Gastroesophageal sphincter (tissue), 4 donors: Measurements from ENCODE around the gene SPG7. TPM values are rescaled to one million over a fixed set of nuclear protein-coding genes. Genes with fewer than 3 reads are reported as not detected.

Experiments
- ATAC-seq: fragments of 150-250 bp; one replicate; pipeline ENCODE4 v1.9.1; 2016; ENCODE audit warnings: mild to moderate bottlenecking, moderate library complexity
- H3K27ac ChIP-seq, 4 donors: fragments of 200-600 bp; sonication (generic) in 3 of 4; 1 replicate in 3 of 4; 2 replicates in 1 of 4; pipeline ENCODE4 v1.5.1; 2016 to 2019
- H3K27me3 ChIP-seq: fragments of 200-600 bp; sonication (generic); one replicate; pipeline ENCODE4 v1.5.1; 2019
- H3K36me3 ChIP-seq, 2 donors: fragments of 200-600 bp; sonication (generic); one replicate each; pipeline ENCODE4 v1.5.1; 2019; ENCODE audit warnings: control low read depth in 1 of 2
- H3K4me1 ChIP-seq, 3 donors: fragments of 200-600 bp; sonication (generic); 1 replicate in 2 of 3; 2 replicates in 1 of 3; pipeline ENCODE4 v1.5.1; 2016 to 2019; ENCODE audit warnings: control low read depth in 2 of 3
- H3K4me3 ChIP-seq, 2 donors: fragments of 200-600 bp; sonication (generic); one replicate each; pipeline ENCODE4 v1.5.1; 2019; ENCODE audit warnings: mild to moderate bottlenecking in 1 of 2, moderate library complexity in 1 of 2
- H3K9me3 ChIP-seq, 3 donors: fragments of 200-600 bp; sonication (generic); one replicate each; pipeline ENCODE4 v1.5.1; 2017 to 2019; ENCODE audit warnings: control low read depth in 2 of 3
- EP300 ChIP-seq: sonication (generic); formaldehyde crosslinking; IDR thresholded peaks from one replicate; pipeline ENCODE4 v1.6.1; 2017; ENCODE audit warnings: antibody characterized with exemption, mild to moderate bottlenecking
- POLR2A ChIP-seq, 2 donors: fragments of 450-650 bp; IDR thresholded peaks; one replicate each; pipeline ENCODE4 v1.6.1; 2017; ENCODE audit warnings: antibody characterized with exemption in 2 of 2, mild to moderate bottlenecking in 2 of 2, moderate library complexity in 1 of 2
- POLR2AphosphoS5 ChIP-seq: sonication (generic); formaldehyde crosslinking; IDR thresholded peaks from one replicate; pipeline ENCODE4 v1.6.1; 2017; ENCODE audit warnings: antibody characterized with exemption
- whole genome bisulfite sequencing, 2 donors: methylation state at CpG; one replicate each; pipeline ENCODE4 v1.1.5; 2018; ENCODE audit warnings: low coverage in 1 of 2; 5-methylcytosine and 5-hydroxymethylcytosine counted together
- total RNA-seq, 4 donors: library from RNA; depleted of rRNA; stranded (reverse); fragments of >200 nt; gene quantifications; one replicate each; pipeline ENCODE4 v1.1.0, GENCODE V29; 2016
- TF ChIP-seq, protein P1 (sequence below), 4 experiments: fragments of 200-600 bp in 2 of 4; fragments of 450-650 bp in 2 of 4; sonication (generic) in 1 of 4; IDR thresholded peaks; one replicate each; pipeline ENCODE4 v1.5.1; 2017 to 2019; ENCODE audit warnings: antibody characterized with exemption in 4 of 4, mild to moderate bottlenecking in 2 of 4, moderate library complexity in 2 of 4

Gene SPG7
- total RNA-seq, 4 donors from 2014 or later: 80.9 to 160 (median 98.2) TPM

DNA sequence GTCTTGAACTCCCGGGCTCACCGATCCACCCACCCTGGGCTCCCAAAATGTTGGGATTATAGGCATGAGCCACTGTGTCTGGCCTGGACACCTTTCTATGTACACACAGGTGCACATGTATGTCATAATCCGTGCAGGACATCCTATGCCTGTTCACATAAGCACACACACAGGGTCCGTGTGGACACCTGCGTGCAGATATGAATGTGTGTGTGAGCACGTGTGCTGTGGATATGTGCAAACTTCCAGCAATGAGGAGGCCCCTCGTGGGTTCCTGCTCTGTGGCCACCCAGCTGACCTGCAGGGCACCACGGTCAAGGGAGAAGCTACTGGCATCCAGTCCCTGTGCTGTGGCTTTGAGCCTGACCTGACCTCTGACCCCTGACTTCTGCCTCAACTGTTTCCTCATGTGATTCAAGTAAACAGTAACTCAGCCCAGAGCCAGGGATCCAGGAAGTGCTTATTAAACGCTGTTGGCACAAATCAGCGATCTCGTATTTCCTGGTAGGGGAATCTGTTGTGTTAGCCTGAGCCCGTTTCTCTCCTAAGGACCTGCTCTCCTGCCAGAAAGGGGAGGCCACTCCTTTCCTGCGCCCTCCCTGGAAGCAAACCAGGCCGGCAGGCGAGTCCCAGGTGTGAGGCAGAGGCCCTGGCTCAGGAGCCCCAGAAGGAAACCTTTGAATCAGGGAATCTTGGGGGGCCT is 73.8 kb downstream of the SPG7 start:
- peak; percentile 23 for ATAC-seq

GRCh38 chr16:89582614-89583196 is 74.5 kb downstream of the SPG7 start:
- no peak overlapping the region for H3K27ac ChIP-seq

More for the DNA sequence above, 73.8 kb downstream of the SPG7 start:
- Histone ChIP-seq H3K4me3 (no peak overlapping the region), H3K4me1 (peaks cover 0 to 6% (median 0%) of the 10 kb centered on the region in 3 donors), H3K27me3 (peaks cover 29% of the 10 kb centered on the region), H3K36me3 (no peaks in the 10 kb centered on the region), H3K27ac (no peak overlapping the region), H3K9me3 (no peaks in the 10 kb centered on the region)
- WGBS, 2 donors: 66% methylated on average over 5 of the region's 15 CpGs; no CpG with 5 or more reads in 1 of the 2 donors
- TF ChIP-seq EP300: no peak

GRCh38 chr16:89583197-89583894 is 75.1 kb downstream of the SPG7 start:
- Histone ChIP-seq H3K27ac (no peak overlapping the region), H3K27me3 (peaks cover 18% of the 10 kb centered on the region), H3K9me3 (no peaks in the 10 kb centered on the region), H3K4me1 (peaks cover 0 to 6% (median 0%) of the 10 kb centered on the region in 3 donors), H3K4me3 (no peak overlapping the region), H3K36me3 (no peaks in the 10 kb centered on the region)
- no CpG with 5 or more reads among the region's 36 CpGs for WGBS, 2 donors
- TF ChIP-seq, protein P1, sequence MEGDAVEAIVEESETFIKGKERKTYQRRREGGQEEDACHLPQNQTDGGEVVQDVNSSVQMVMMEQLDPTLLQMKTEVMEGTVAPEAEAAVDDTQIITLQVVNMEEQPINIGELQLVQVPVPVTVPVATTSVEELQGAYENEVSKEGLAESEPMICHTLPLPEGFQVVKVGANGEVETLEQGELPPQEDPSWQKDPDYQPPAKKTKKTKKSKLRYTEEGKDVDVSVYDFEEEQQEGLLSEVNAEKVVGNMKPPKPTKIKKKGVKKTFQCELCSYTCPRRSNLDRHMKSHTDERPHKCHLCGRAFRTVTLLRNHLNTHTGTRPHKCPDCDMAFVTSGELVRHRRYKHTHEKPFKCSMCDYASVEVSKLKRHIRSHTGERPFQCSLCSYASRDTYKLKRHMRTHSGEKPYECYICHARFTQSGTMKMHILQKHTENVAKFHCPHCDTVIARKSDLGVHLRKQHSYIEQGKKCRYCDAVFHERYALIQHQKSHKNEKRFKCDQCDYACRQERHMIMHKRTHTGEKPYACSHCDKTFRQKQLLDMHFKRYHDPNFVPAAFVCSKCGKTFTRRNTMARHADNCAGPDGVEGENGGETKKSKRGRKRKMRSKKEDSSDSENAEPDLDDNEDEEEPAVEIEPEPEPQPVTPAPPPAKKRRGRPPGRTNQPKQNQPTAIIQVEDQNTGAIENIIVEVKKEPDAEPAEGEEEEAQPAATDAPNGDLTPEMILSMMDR (IDR thresholded peaks at IDR 0.05): no peak
- TF ChIP-seq POLR2A (IDR thresholded peaks at IDR 0.05): no peak
- TF ChIP-seq EP300: no peak
- no peak for TF ChIP-seq POLR2AphosphoS5
- no peak for ATAC-seq

More at GRCh38 chr16:89582614-89583196, 74.5 kb downstream of the SPG7 start:
- H3K4me3 ChIP-seq: no peak overlapping the region
- TF ChIP-seq, protein P1 (IDR thresholded peaks at IDR 0.05): no peak
- TF ChIP-seq POLR2A (IDR thresholded peaks at IDR 0.05): no peak
- no peak for TF ChIP-seq EP300
- no peak for TF ChIP-seq POLR2AphosphoS5
- H3K36me3 ChIP-seq: no peaks in the 10 kb centered on the region
- 85% methylated on average over 4 of the region's 19 CpGs; no CpG with 5 or more reads in 1 of the 2 donors for WGBS, 2 donors
- no peaks in the 10 kb centered on the region for H3K9me3 ChIP-seq
- H3K4me1 ChIP-seq: peaks cover 0 to 6% (median 0%) of the 10 kb centered on the region in 3 donors
- ATAC-seq: no peak
- H3K27me3 ChIP-seq: peaks cover 22% of the 10 kb centered on the region

GRCh38 chr16:89583895-89584644 is 75.9 kb downstream of the SPG7 start:
- no peak overlapping the region for H3K4me3 ChIP-seq
- H3K36me3 ChIP-seq: no peaks in the 10 kb centered on the region
- ATAC-seq: no peak
- TF ChIP-seq POLR2A (IDR thresholded peaks at IDR 0.05) (no peak), POLR2AphosphoS5 (no peak), EP300 (no peak)
- TF ChIP-seq, protein P1 (IDR thresholded peaks at IDR 0.05): no peak
- H3K9me3 ChIP-seq: no peaks in the 10 kb centered on the region
- peaks cover 0 to 6% (median 0%) of the 10 kb centered on the region in 3 donors for H3K4me1 ChIP-seq
- WGBS, 2 donors: 100% methylated on average over 1 of the region's 49 CpGs; no CpG with 5 or more reads in 1 of the 2 donors
- H3K27ac ChIP-seq: no peak overlapping the region
- peaks cover 17% of the 10 kb centered on the region for H3K27me3 ChIP-seq
